ENCODE measurements around the gene TUBAL3. TPM values are rescaled to one million over a fixed set of nuclear protein-coding genes. Genes with fewer than 3 reads are reported as not detected.
"Not testable (repeated sequence)": the region's sequence is repeated elsewhere in the genome, so short reads cannot be mapped to it uniquely, and the experiment has no call there.

Gene TUBAL3
- total RNA-seq, 1 donor from 2014 or later = not detected

DNA sequence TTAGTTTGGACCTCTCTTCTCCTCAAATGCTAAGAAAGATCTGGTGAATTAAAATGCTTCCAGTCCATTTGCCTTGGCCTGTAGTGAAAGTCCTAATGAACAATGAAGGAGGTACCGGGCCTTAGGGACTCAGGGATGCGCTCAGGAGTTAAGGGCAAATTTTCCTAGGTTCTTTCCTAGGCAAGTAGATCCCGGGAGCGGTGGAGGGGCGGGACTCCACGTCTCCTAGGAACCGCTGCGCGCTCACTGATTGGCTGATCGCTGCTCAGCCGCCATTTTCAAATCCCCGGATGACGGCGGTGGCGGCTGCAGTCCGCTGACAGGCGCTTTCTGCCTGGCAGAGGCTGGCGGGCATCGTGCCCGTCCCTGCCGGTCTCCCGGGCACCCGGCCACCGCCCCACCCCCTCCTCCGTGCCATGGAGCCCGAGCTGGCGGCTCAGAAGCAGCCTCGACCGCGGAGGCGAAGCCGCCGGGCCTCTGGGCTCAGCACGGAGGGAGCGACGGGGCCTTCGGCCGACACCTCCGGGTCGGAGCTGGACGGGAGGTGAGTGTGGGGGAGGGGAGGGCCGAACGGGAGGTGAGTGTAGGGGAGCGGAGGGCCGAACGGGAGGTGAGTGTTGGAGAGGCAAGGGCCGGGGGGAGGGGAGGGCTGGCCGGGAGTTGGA is 7.8 kb upstream of the TUBAL3 start, which contains the start of gene NET1:
Gene NET1 (plus strand): TSS at position 281 of the 665 bp plus-strand sequence. CDS start 136 bp downstream, at position 417.
- H3K36me3 Mint-ChIP-seq (ENCODE audit: low read depth) = peaks cover 12% of the 10 kb centered on the region
- peaks cover 9% of the 10 kb centered on the region for H3K4me1 Mint-ChIP-seq
- peaks cover 8% of the 10 kb centered on the region for H3K27me3 Mint-ChIP-seq (ENCODE audit: low read depth)
- H3K27ac Mint-ChIP-seq (ENCODE audit: unreplicated experiment) = no peak within 1 kb of the TSS
- H3K4me3 Mint-ChIP-seq = peak within 1 kb of the TSS; percentile 87
- no peak for TF ChIP-seq CTCF (conservative IDR thresholded peaks at IDR 0.05)
- peak; percentile 85 for DNase-seq (ENCODE audit: low read depth, low spot score)
- H3K9me3 Mint-ChIP-seq = peaks cover 9% of the 10 kb centered on the region

DNA sequence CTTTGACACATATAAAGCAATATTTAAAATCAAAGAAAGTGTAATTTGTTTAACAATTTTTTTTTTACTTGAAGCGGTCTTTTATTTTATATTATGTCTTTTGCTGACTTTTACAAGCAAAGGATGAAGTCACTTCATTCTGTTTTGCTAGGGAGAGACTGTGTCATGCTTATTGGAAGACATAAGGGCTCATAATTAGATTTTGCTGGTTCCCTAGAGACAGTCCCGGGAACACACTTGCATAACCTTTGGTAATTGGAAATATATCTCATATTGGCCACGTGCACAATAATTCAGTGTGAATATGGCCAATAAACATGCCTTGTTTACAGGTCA is 7.3 kb upstream of the TUBAL3 start:
- Mint-ChIP-seq H3K36me3 (ENCODE audit: low read depth) (peaks cover 10% of the 10 kb centered on the region), H3K4me1 (peaks cover 9% of the 10 kb centered on the region), H3K9me3 (peaks cover 9% of the 10 kb centered on the region), H3K27ac (ENCODE audit: unreplicated experiment) (no peak overlapping the region), H3K27me3 (ENCODE audit: low read depth) (peaks cover 8% of the 10 kb centered on the region), H3K4me3 (peak overlapping the region; percentile 87)
- TF ChIP-seq CTCF (conservative IDR thresholded peaks at IDR 0.05) = no peak
- no peak for DNase-seq (ENCODE audit: low read depth, low spot score)

- H3K4me3 Mint-ChIP-seq = peak overlapping the region; percentile 54
- not testable (repeated sequence) for DNase-seq (ENCODE audit: low read depth, low spot score); H3K27me3 Mint-ChIP-seq (ENCODE audit: low read depth); H3K27ac Mint-ChIP-seq (ENCODE audit: unreplicated experiment); H3K4me1 Mint-ChIP-seq; H3K36me3 Mint-ChIP-seq (ENCODE audit: low read depth); H3K9me3 Mint-ChIP-seq
Measured at GRCh38 chr10:5410787-5411186, 6.2 kb upstream of the TUBAL3 start.

GRCh38 chr10:5406918-5407317 is 2.3 kb upstream of the TUBAL3 start:
- no peak overlapping the region for H3K4me3 Mint-ChIP-seq
- peaks cover 3% of the 10 kb centered on the region for H3K36me3 Mint-ChIP-seq (ENCODE audit: low read depth)
- TF ChIP-seq CTCF (conservative IDR thresholded peaks at IDR 0.05) = no peak
- DNase-seq (ENCODE audit: low read depth, low spot score) = no peak
- H3K27me3 Mint-ChIP-seq (ENCODE audit: low read depth) = peaks cover 10% of the 10 kb centered on the region
- H3K27ac Mint-ChIP-seq (ENCODE audit: unreplicated experiment) = no peak overlapping the region
- H3K4me1 Mint-ChIP-seq = peaks cover under 1% of the 10 kb centered on the region
- peaks cover 9% of the 10 kb centered on the region for H3K9me3 Mint-ChIP-seq

DNA sequence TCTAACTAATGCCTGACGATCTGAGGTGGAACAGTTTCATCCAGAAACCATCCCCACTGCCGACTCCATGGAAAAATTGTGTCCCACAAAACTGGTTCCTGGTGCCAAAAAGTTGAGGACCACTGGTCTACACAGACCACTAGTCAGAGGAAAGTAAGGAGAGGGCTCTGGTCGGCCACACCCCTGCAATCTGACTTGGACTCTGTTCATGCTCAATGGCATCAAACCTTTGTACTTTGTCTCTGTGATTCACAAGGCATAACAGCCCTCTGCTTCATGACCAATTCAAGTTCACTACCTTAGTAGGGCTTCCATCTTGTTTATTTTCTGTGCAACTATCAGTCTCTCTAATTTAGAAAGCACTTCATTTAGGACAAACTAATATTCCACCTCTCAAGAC is 1.8 kb downstream of the TUBAL3 start:
- no peaks in the 10 kb centered on the region for H3K36me3 Mint-ChIP-seq (ENCODE audit: low read depth)
- no peak overlapping the region for H3K4me3 Mint-ChIP-seq
- H3K9me3 Mint-ChIP-seq = peaks cover 2% of the 10 kb centered on the region
- H3K27me3 Mint-ChIP-seq (ENCODE audit: low read depth) = peaks cover 12% of the 10 kb centered on the region
- H3K27ac Mint-ChIP-seq (ENCODE audit: unreplicated experiment) = no peak overlapping the region
- no peaks in the 10 kb centered on the region for H3K4me1 Mint-ChIP-seq
- TF ChIP-seq CTCF (conservative IDR thresholded peaks at IDR 0.05) = no peak
- DNase-seq (ENCODE audit: low read depth, low spot score) = no peak

DNA sequence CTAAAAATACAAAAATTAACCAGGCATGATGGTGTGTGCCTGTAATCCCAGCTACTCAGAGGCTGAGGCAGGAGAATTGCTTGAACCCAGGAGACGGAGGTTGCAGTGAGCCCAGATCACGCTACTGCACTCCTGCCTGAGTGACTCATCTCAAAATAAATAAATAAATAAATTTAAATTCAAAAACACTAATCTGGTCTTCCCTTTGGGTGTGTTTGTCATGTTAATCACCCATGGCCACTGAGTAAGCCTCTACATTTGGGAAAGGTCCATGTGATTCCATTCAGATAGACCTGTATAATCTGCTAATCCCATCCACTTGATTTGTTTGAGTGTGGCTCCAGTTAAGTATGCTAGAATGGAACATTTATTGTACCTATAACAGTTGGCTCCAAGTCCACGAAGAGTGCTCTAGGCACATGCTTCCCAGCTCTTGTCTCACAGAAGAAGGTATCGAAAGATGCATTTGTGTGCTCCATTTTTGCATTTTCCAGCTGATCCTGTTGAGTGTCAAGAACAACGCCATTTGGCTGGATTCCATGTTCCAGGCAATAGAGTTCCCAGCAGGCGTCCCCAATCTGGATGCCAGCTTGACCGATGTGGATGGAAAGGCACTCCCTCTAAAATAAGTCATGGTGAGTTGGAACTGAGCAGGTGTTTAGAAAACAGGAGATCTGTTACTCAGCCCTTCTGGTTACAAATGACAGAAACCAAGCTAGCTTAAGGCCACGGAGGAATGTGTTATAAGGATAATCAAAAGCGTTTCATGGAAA is 4.0 kb downstream of the TUBAL3 start:
- H3K9me3 Mint-ChIP-seq = peaks cover 2% of the 10 kb centered on the region
- H3K27me3 Mint-ChIP-seq (ENCODE audit: low read depth) = peaks cover 12% of the 10 kb centered on the region
- H3K36me3 Mint-ChIP-seq (ENCODE audit: low read depth) = no peaks in the 10 kb centered on the region
- no peak for DNase-seq (ENCODE audit: low read depth, low spot score)
- no peak overlapping the region for H3K4me3 Mint-ChIP-seq
- no peak for TF ChIP-seq CTCF (conservative IDR thresholded peaks at IDR 0.05)
- no peaks in the 10 kb centered on the region for H3K4me1 Mint-ChIP-seq
- H3K27ac Mint-ChIP-seq (ENCODE audit: unreplicated experiment) = no peak overlapping the region
